Fibroblast of lung (primary cell): ENCODE data around the gene TPST2.

Experiments
- CTCF ChIP-seq, 2 donors: IDR thresholded peaks in 1 of 2; conservative IDR thresholded peaks in 1 of 2; 1 replicate in 1 of 2; 2 replicates in 1 of 2; pipeline ENCODE4 v1.5.1; 2011 to 2012; ENCODE audit warnings: low read length in 2 of 2, control low read depth in 1 of 2, inconsistent platforms in 1 of 2, low read depth in 1 of 2, mild to moderate bottlenecking in 1 of 2
- EZH2 ChIP-seq: IDR thresholded peaks from 2 replicates; pipeline ENCODE4 v1.5.1; 2012; ENCODE audit warnings: low read length, control low read depth, mild to moderate bottlenecking; ENCODE audit errors: missing control alignments

DNA sequence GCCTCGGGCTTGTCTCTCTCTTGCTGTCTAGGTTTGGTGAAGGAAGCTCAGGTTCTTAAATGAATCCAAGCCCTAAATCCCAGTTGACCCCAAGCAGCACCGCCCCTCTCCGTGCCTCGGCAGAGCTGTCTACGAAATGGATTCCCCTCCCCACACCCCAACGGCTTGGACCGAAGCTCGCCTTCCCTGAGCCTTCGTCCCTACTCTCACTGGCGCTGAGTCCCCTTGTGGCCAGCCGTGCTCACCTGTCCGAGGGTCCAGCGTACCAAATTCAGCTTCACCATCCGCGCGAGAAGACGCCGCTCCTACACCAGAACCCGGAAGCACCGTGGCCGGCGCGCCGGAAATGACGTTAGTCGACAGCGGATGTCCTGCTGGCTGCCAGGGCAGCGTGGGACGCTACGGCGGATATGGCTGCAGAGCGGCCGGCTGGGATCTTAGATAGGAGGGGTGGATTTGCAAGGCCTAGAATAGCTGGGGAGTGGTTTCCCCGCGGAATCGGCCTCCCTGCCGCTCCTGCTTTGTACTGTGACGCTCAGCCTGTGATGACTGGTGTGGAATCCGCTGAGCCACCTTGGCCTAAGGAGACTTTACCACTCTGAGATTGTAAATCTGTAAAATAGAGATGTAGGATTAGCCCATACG is 77.7 kb downstream of the TPST2 start, which contains the start of gene TFIP11:
- TF ChIP-seq EZH2 (no peak), CTCF (conservative IDR thresholded peaks at IDR 0.05 in 1 of 2, IDR thresholded peaks at IDR 0.05 in 1 of 2; ENCODE audit: low read depth in 1 of 2, low read length in 2 of 2) (no peak)
